Neural cell (in vitro differentiated cells): ENCODE measurements around the gene GSE1.

ENCODE experiments used
- EP300 ChIP-seq: fragments of 450-650 bp; conservative IDR thresholded peaks from 2 replicates; pipeline ENCODE4 v1.6.1; 2014; ENCODE audit warnings: antibody characterized with exemption, mild to moderate bottlenecking, moderate library complexity; ENCODE audit not compliant: poor library complexity, severe bottlenecking
- POLR2AphosphoS5 ChIP-seq: IDR thresholded peaks from 2 replicates; pipeline ENCODE4 v1.6.1; 2012
- RAD21 ChIP-seq: fragments of 450-650 bp; conservative IDR thresholded peaks from 2 replicates; pipeline ENCODE4 v1.6.1; 2014; ENCODE audit warnings: antibody characterized with exemption, mild to moderate bottlenecking, moderate library complexity
- TF ChIP-seq, protein P1 (sequence below): fragments of 450-650 bp; IDR thresholded peaks from 2 replicates; pipeline ENCODE4 v1.5.1; 2014; ENCODE audit warnings: antibody characterized with exemption, mild to moderate bottlenecking, moderate library complexity; ENCODE audit not compliant: poor library complexity, severe bottlenecking

DNA sequence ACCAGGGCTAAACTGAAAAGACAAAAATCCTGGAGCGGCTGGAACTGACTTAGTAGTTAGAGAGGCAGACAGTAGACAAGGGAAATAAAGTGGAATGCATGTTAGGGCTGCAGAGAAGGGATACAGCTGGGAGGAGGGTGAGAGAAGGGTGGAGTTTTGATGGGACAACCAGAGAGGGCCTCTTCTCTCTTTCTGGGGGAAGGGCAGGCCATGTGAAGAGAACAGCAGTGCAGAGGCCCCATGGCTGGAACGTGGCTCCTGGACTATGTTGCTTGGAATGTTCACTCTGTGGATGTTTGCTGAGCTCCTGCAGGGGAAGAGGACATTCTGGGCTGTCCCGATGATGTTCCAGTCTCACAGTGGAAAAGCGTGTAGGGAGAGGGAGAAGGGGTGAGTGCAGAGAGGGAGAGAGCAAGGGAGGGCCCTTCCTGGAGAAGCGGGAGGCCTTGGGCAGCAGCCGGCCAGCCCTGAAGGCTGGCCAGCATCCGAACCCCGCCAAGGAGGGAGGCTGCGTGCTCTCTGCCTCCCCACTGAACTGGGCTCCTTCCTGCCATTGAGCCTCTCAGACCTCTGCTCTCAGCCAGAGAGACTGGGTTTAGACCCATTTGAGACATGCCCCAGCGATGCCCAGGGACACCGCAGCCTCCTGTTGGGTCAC lies 33.1 kb upstream of the GSE1 start:
- TF ChIP-seq, protein P1, sequence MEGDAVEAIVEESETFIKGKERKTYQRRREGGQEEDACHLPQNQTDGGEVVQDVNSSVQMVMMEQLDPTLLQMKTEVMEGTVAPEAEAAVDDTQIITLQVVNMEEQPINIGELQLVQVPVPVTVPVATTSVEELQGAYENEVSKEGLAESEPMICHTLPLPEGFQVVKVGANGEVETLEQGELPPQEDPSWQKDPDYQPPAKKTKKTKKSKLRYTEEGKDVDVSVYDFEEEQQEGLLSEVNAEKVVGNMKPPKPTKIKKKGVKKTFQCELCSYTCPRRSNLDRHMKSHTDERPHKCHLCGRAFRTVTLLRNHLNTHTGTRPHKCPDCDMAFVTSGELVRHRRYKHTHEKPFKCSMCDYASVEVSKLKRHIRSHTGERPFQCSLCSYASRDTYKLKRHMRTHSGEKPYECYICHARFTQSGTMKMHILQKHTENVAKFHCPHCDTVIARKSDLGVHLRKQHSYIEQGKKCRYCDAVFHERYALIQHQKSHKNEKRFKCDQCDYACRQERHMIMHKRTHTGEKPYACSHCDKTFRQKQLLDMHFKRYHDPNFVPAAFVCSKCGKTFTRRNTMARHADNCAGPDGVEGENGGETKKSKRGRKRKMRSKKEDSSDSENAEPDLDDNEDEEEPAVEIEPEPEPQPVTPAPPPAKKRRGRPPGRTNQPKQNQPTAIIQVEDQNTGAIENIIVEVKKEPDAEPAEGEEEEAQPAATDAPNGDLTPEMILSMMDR: no peak
- TF ChIP-seq EP300 (no peak), POLR2AphosphoS5 (no peak), RAD21 (no peak)
